Erythroblast (primary cell): ENCODE results near the gene FKBP8.

Experiments used
- GATA1 ChIP-seq: IDR thresholded peaks from 2 replicates; pipeline ENCODE4 v1.6.1; 2011; ENCODE audit warnings: low read depth, mild to moderate bottlenecking, control low read depth, low read length, moderate library complexity
- POLR2A ChIP-seq: IDR thresholded peaks from 2 replicates; pipeline ENCODE4 v1.6.1; 2011; ENCODE audit warnings: mild to moderate bottlenecking, low read length

DNA sequence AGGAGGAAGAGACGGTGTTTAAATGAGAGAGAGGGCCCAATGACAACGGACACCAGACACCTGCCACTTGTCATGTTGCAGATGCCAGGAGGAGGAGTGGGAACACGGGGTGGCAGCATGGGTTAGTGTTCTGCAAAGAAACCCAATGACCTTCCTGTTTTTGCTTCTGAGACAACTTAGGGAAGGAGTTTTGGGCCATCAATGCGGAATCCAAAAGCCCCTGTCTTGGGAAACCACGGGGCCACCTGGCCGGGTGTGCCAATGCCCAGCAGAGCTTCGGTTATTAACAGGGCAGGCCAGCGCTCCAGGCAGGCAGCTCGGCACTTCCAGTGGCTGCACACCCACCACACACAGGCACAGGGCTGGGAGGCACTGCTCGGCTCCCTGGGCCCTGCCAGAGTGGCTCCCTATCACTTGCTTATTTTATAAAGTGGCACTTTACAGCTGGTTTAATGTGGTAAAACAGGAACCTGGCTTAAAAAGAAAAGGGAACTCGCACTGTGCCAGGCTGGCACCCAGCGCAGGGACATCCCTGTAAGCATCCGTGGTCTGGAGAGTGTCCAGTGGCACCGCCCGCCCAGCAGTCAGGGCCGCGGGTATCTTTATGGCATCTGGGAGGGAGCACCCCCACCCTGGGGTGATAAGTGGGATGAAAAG lies 40.6 kb downstream of the FKBP8 start:
- no peak for TF ChIP-seq POLR2A
- no peak for TF ChIP-seq GATA1
